SJSA1 (cell line): ENCODE results near the gene BTBD1. TPM values are rescaled to one million over a fixed set of nuclear protein-coding genes. Genes with fewer than 3 reads are reported as not detected.
"Not testable (repeated sequence)": the region's sequence is repeated elsewhere in the genome, so short reads cannot be mapped to it uniquely, and the experiment has no call there.

ENCODE experiments used
- DNase-seq, 2 experiments: peaks; one replicate each; pipeline ENCODE4 v3.0.0-alpha.2; 2015 to 2020; ENCODE audit warnings: low spot score in 2 of 2, low read depth in 1 of 2
- H3K27ac ChIP-seq: fragments of 250-450 bp; sonication (Bioruptor Pico); 2 replicates; pipeline ENCODE4 v1.5.1; 2020; ENCODE audit warnings: mild to moderate bottlenecking, moderate library complexity
- H3K27me3 ChIP-seq: fragments of 250-450 bp; sonication (Bioruptor Pico); replicated peaks from 2 replicates; pipeline ENCODE4 v1.5.1; 2020; ENCODE audit warnings: mild to moderate bottlenecking, moderate library complexity
- H3K36me3 ChIP-seq: fragments of 250-450 bp; sonication (Bioruptor Pico); 2 replicates; pipeline ENCODE4 v1.5.1; 2020; ENCODE audit warnings: mild to moderate bottlenecking
- H3K4me1 ChIP-seq: fragments of 250-450 bp; sonication (Bioruptor Pico); replicated peaks from 2 replicates; pipeline ENCODE4 v1.6.1; 2021; ENCODE audit warnings: mild to moderate bottlenecking
- H3K4me3 ChIP-seq: fragments of 250-450 bp; sonication (Bioruptor Pico); 2 replicates; pipeline ENCODE4 v1.5.1; 2020; ENCODE audit warnings: mild to moderate bottlenecking
- H3K9me3 ChIP-seq: fragments of 250-450 bp; sonication (Bioruptor Pico); replicated peaks from 2 replicates; pipeline ENCODE4 v1.5.1; 2020; ENCODE audit warnings: mild to moderate bottlenecking
- total RNA-seq: library from RNA; depleted of rRNA; stranded (reverse); fragments of >200 nt; shearing (Covaris generic); gene quantifications from 2 replicates; pipeline ENCODE4 v1.2.3, GENCODE V29; 2014

Gene BTBD1
- total RNA-seq, 1 experiment from 2014 or later: 122 TPM

- H3K4me3 ChIP-seq: not testable (repeated sequence)
Measured at GRCh38 chr15:83085864-83086552, 19.0 kb upstream of the BTBD1 start.

DNA sequence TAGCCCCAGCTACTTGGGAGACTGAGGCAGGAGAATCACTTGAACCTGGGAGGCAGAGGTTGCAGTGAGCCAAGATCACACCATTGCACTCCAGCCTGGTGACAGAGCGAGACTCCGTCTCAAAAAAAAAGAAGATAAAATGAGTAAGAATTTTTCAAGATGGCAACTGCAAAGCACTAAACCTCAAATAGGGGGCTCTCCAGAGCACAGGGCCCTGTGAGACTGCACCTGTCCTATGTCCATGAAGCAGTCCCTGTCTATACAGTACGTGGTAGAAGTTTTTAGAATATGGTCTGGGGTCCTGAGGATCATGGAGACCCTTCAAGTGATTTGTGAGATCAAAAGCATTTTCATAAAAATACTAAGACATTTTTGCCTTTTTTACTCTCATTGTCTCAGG, 18.4 kb upstream of the BTBD1 start:
- not testable (repeated sequence) for H3K4me3 ChIP-seq, H3K27me3 ChIP-seq, H3K27ac ChIP-seq, H3K9me3 ChIP-seq, DNase-seq, H3K36me3 ChIP-seq, H3K4me1 ChIP-seq

More at GRCh38 chr15:83085864-83086552, 19.0 kb upstream of the BTBD1 start:
- not testable (repeated sequence) for H3K4me1 ChIP-seq, DNase-seq, H3K36me3 ChIP-seq, H3K27ac ChIP-seq, H3K9me3 ChIP-seq, H3K27me3 ChIP-seq

DNA sequence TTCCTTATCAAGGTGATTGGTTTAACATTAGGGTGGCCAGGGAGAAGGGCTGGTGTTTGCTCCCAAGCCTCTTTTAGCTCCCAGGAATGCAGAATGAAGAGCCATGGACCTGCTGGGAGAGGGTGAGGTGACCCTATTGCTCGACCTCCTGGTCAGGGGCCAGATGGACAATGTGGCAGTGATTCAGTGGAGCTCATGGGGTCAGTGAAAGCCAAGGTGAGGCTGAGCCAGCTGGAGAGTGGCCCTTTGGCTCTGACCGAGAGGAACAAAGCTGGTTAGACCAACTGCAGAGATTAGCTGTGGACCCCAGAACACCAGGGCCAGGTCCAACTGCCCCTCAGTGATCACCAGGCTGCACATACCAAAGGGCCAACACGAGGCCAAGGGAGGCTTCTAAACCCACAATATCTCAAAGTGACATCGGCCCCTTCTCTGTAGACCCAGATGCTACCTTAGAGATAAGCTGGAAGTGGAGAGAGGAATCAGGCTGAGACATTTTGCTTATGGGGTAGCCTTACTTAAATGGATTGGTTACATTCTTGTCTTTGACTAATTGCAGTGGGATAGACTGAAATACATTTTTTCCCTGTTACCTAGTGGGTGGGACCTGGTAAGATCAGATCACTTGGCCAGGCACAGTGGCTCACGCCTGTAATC, 15.8 kb upstream of the BTBD1 start:
- peaks cover 17% of the 10 kb centered on the region for H3K27me3 ChIP-seq
- no peak overlapping the region for H3K4me3 ChIP-seq
- no peaks in the 10 kb centered on the region for H3K36me3 ChIP-seq
- no peak for DNase-seq
- H3K27ac ChIP-seq: no peak overlapping the region
- H3K4me1 ChIP-seq: no peaks in the 10 kb centered on the region
- no peaks in the 10 kb centered on the region for H3K9me3 ChIP-seq

- no peak for DNase-seq
- no peak overlapping the region for H3K4me3 ChIP-seq
- no peaks in the 10 kb centered on the region for H3K36me3 ChIP-seq
- no peaks in the 10 kb centered on the region for H3K4me1 ChIP-seq
- H3K27ac ChIP-seq: no peak overlapping the region
- H3K27me3 ChIP-seq: peaks cover 14% of the 10 kb centered on the region
- H3K9me3 ChIP-seq: no peaks in the 10 kb centered on the region
Measured at GRCh38 chr15:83081256-83082014, 14.4 kb upstream of the BTBD1 start.

GRCh38 chr15:83078712-83079111, 11.7 kb upstream of the BTBD1 start:
- Histone ChIP-seq H3K4me1 (no peaks in the 10 kb centered on the region), H3K4me3 (no peak overlapping the region), H3K36me3 (no peaks in the 10 kb centered on the region), H3K27me3 (peaks cover 14% of the 10 kb centered on the region), H3K9me3 (0 out of 2 replicates have a peak, but pooled peaks cover 3% of the 10 kb centered on the region), H3K27ac (no peak overlapping the region)
- no peak for DNase-seq

- no peak overlapping the region for H3K27ac ChIP-seq
- peaks cover 14% of the 10 kb centered on the region for H3K27me3 ChIP-seq
- peaks cover 8% of the 10 kb centered on the region; the same call in 1 of the 2 replicates for H3K9me3 ChIP-seq
- DNase-seq: no peak
- H3K36me3 ChIP-seq: no peaks in the 10 kb centered on the region
- H3K4me1 ChIP-seq: no peaks in the 10 kb centered on the region
- H3K4me3 ChIP-seq: no peak overlapping the region
Measured at GRCh38 chr15:83077491-83078230, 10.6 kb upstream of the BTBD1 start.

- Histone ChIP-seq H3K36me3 (peaks cover 22% of the 10 kb centered on the region), H3K4me1 (peaks cover 16% of the 10 kb centered on the region)
- H3K4me3 ChIP-seq, DNase-seq, H3K27me3 ChIP-seq, H3K9me3 ChIP-seq, H3K27ac ChIP-seq: not testable (repeated sequence)
Measured at GRCh38 chr15:83069211-83069642, 2.2 kb upstream of the BTBD1 start.

DNA sequence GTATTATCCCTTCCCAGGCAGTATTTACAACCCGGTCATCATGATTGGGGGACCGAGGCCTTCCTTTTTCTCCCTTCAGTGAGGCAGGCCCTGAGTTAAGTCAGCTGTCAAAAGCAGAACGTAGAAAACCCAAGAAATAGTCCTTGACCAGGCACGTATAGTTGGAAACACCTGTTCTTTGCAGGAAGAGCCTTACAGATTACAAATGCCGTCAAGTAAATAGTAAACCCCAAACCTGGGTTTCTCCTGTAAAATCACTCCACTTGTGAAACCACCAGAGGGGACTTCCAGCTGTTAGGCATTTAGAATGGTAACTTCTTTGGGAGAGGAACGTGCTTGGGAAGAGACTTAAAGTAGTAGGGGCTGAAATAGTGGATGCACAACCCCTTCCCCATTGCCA, 1.0 kb upstream of the BTBD1 start:
- H3K4me1 ChIP-seq: peaks cover 16% of the 10 kb centered on the region
- H3K27me3 ChIP-seq: no peaks in the 10 kb centered on the region
- no peak for DNase-seq
- H3K4me3 ChIP-seq: no peak overlapping the region
- H3K27ac ChIP-seq: no peak overlapping the region
- no peaks in the 10 kb centered on the region for H3K9me3 ChIP-seq
- peaks cover 29% of the 10 kb centered on the region for H3K36me3 ChIP-seq

- Histone ChIP-seq H3K36me3 (peaks cover 32% of the 10 kb centered on the region), H3K4me3 (peak overlapping the region; percentile 95), H3K27ac (0 out of 2 replicates have a peak overlapping the region, but pooled peaks have one; percentile 17), H3K9me3 (no peaks in the 10 kb centered on the region), H3K4me1 (peaks cover 16% of the 10 kb centered on the region), H3K27me3 (no peaks in the 10 kb centered on the region)
- no peak for DNase-seq
Measured at GRCh38 chr15:83067638-83067962, 548 bp upstream of the BTBD1 start.

- H3K27ac ChIP-seq: peak overlapping the region; percentile 70
- peaks cover 45% of the 10 kb centered on the region for H3K36me3 ChIP-seq
- no peaks in the 10 kb centered on the region for H3K27me3 ChIP-seq
- peak overlapping the region; percentile 95 for H3K4me3 ChIP-seq
- H3K9me3 ChIP-seq: no peaks in the 10 kb centered on the region
- DNase-seq: no peak
- H3K4me1 ChIP-seq: peaks cover 16% of the 10 kb centered on the region
Measured at GRCh38 chr15:83066034-83066733, 868 bp downstream of the BTBD1 start.

DNA sequence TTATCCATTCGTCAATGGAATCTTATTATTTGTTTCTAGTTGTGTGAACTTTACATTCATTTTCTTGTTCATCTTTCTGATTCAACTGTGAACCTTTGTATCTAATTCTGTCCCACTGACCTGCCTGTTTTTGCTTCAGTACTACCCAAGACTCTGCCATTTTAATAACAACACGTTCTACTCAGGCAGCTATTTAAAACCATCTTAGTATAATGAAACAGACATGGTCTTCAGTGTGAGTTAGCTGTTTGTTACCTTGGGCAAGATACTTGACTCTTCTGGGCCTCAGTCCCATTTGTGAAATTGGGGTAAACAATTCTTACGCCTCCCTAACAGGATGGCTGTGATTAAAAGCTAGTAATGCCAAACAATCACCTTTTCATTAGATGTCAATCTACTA, 1.6 kb downstream of the BTBD1 start:
- no peak overlapping the region for H3K27ac ChIP-seq
- H3K9me3 ChIP-seq: no peaks in the 10 kb centered on the region
- peak in 1 of 2 experiments; percentile 4 for DNase-seq
- H3K27me3 ChIP-seq: no peaks in the 10 kb centered on the region
- H3K4me3 ChIP-seq: peak overlapping the region; percentile 95
- H3K36me3 ChIP-seq: peaks cover 51% of the 10 kb centered on the region
- peaks cover 16% of the 10 kb centered on the region for H3K4me1 ChIP-seq

DNA sequence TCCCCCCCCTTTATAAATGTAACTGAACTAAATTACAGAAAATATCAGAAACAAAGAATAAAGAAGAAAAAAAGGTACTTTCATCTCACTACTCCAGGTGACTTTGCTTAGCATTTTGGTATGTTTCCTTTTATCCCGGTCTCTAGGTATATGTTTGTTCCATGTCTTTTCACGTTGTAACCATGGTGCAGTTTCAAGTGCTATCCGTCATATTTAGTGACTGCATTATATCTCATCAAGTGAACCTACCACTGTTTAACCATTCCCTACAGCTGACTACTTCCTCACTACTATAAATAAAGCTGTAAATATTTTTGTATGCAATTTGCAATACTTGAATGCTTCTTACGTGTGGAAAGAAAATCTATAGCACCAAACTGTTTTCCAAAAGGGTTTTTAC, 2.2 kb downstream of the BTBD1 start:
- peaks cover 16% of the 10 kb centered on the region for H3K4me1 ChIP-seq
- peak overlapping the region; percentile 95; the same call in 1 of the 2 replicates for H3K4me3 ChIP-seq
- H3K9me3 ChIP-seq: no peaks in the 10 kb centered on the region
- peaks cover 51% of the 10 kb centered on the region for H3K36me3 ChIP-seq
- H3K27me3 ChIP-seq: no peaks in the 10 kb centered on the region
- DNase-seq: no peak
- H3K27ac ChIP-seq: no peak overlapping the region

DNA sequence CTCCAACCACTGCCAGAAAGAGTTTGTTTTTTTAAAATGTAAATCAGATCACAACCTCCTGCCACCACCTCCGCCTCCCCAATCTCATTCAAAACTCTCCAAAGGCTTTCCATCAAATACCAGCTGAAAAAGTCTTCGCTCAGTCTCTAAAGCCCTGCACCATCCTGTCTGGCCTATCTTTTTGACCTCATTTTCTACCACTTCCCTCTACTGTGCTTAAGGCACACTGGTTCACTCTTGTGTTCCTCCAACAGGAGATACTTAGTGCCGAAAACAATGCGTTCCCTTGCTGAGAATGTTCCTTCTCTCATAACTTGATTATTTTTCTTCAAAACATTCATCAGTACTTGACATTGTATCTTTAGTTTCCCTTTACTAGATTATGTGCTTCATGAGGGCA, 3.5 kb downstream of the BTBD1 start:
- Histone ChIP-seq H3K4me3 (no peak overlapping the region), H3K36me3 (peaks cover 51% of the 10 kb centered on the region), H3K27me3 (no peaks in the 10 kb centered on the region), H3K27ac (no peak overlapping the region), H3K4me1 (peaks cover 16% of the 10 kb centered on the region), H3K9me3 (no peaks in the 10 kb centered on the region)
- DNase-seq: no peak
